ENCODE measurements around the gene CHI3L1. TPM values are rescaled to one million over a fixed set of nuclear protein-coding genes. Genes with fewer than 3 reads are reported as not detected.
A peak's percentile ranks its signal among the peaks of the same experiment; 100 is the strongest.

Gene CHI3L1
- total RNA-seq, 3 donors from 2014 or later = 0.58 to 10.8 (median 1.8) TPM

GRCh38 chr1:203217139-203217655 lies 30.7 kb upstream of the CHI3L1 start:
- Histone ChIP-seq H3K4me3 (no peak overlapping the region), H3K4me1 (ENCODE audit: low read depth) (no peaks in the 10 kb centered on the region), H3K36me3 (ENCODE audit: low read depth) (no peaks in the 10 kb centered on the region), H3K9me3 (no peaks in the 10 kb centered on the region)
- ATAC-seq = peak; percentile 41
- DNase-seq = no peak
- TF ChIP-seq CTCF (IDR thresholded peaks at IDR 0.05) = no peak
- intact Hi-C loops (cut with DNase I, micrococcal nuclease) = loop anchor here (5.0 kb wide), 2 partner anchors 100 to 175 kb away; no protein-coding TSS in a partner anchor

- Histone ChIP-seq H3K36me3 (ENCODE audit: low read depth) (no peaks in the 10 kb centered on the region), H3K4me3 (no peak overlapping the region), H3K4me1 (ENCODE audit: low read depth) (no peaks in the 10 kb centered on the region), H3K9me3 (no peaks in the 10 kb centered on the region)
- peak; percentile 66 for TF ChIP-seq CTCF (IDR thresholded peaks at IDR 0.05)
- ATAC-seq = peak; percentile 72
- peak in 1 of 3 donors; percentile 73 for DNase-seq
- intact Hi-C loops (cut with DNase I, micrococcal nuclease) = loop anchor here (5.0 kb wide), 2 partner anchors 99 to 174 kb away; no protein-coding TSS in a partner anchor
Measured at GRCh38 chr1:203216274-203217138, 30.0 kb upstream of the CHI3L1 start.

DNA sequence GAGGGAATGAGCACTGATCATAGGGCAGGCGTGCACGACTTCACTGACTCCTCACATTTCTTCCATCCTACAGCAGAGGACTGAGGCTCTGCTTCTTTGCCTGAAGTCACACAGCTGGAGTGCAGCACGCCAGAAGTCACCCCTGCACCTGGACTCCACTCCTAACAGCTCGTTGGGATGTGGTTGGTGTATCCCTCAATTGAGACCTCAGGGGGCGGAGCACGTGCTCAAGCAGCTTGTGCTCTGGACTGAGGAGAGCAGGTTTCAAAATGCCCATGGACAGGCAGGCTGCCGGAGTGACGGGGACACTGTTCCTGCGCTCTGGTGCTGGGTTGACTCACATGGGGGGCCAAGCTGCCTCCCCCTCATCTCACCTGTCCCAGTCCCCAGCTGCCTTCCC lies 29.1 kb upstream of the CHI3L1 start:
- H3K4me3 ChIP-seq = no peak overlapping the region
- no peak for DNase-seq
- no peaks in the 10 kb centered on the region for H3K36me3 ChIP-seq (ENCODE audit: low read depth)
- no peak for ATAC-seq
- no peak for TF ChIP-seq CTCF (IDR thresholded peaks at IDR 0.05)
- H3K4me1 ChIP-seq (ENCODE audit: low read depth) = no peaks in the 10 kb centered on the region
- H3K9me3 ChIP-seq = no peaks in the 10 kb centered on the region
- intact Hi-C loops (cut with DNase I, micrococcal nuclease) = loop anchor here (5.0 kb wide), 2 partner anchors 98 to 173 kb away; no protein-coding TSS in a partner anchor

DNA sequence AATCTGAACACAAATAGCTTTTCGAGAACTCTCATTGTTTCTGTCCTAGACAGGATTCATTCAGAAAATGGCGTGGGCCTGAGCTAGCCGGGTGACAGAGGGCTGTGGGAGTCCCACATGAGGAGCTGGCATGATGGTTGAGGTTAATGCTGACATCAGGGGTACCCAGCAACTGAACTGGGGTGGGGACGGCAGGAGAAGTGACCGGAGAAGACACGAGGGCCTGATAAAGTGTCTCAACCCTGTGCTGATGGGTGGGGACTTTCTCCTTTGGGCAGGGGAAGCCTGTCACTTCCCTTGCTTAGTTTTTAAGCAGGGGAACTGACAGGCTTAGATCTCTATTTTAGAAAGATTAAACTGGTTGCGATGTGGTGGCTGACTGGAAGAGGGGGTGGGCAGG lies 28.4 kb upstream of the CHI3L1 start:
- Histone ChIP-seq H3K36me3 (ENCODE audit: low read depth) (no peaks in the 10 kb centered on the region), H3K4me3 (no peak overlapping the region), H3K4me1 (ENCODE audit: low read depth) (no peaks in the 10 kb centered on the region), H3K9me3 (no peaks in the 10 kb centered on the region)
- no peak for ATAC-seq
- intact Hi-C loops (cut with DNase I, micrococcal nuclease) = loop anchor here (5.0 kb wide), 2 partner anchors 98 to 173 kb away; no protein-coding TSS in a partner anchor
- no peak for TF ChIP-seq CTCF (IDR thresholded peaks at IDR 0.05)
- DNase-seq = no peak

- intact Hi-C loops (cut with DNase I, micrococcal nuclease) = no loop called here
- no peaks in the 10 kb centered on the region for H3K4me1 ChIP-seq (ENCODE audit: low read depth)
- no peak for TF ChIP-seq CTCF (IDR thresholded peaks at IDR 0.05)
- H3K9me3 ChIP-seq = no peaks in the 10 kb centered on the region
- ATAC-seq (no peak), DNase-seq (no peak)
- no peaks in the 10 kb centered on the region for H3K36me3 ChIP-seq (ENCODE audit: low read depth)
- no peak overlapping the region for H3K4me3 ChIP-seq
Measured at GRCh38 chr1:203213126-203213525, 26.6 kb upstream of the CHI3L1 start.
